HEK293T (cell line): ENCODE results near the gene ADAMTS9.

Source experiments
- BHLHE40 ChIP-seq: fragments of 450-650 bp; IDR thresholded peaks from 2 replicates; pipeline ENCODE4 v1.6.1; 2016; ENCODE audit warnings: mild to moderate bottlenecking, moderate library complexity, borderline replicate concordance
- FOXA1 ChIP-seq: fragments of 450-650 bp; IDR thresholded peaks from 2 replicates; pipeline ENCODE4 v1.6.1; 2016; ENCODE audit warnings: mild to moderate bottlenecking
- FOXK2 ChIP-seq: fragments of 450-650 bp; IDR thresholded peaks from 2 replicates; pipeline ENCODE4 v1.6.1; 2016; ENCODE audit warnings: mild to moderate bottlenecking
- FOXM1 ChIP-seq: fragments of 450-650 bp; IDR thresholded peaks from 2 replicates; pipeline ENCODE4 v1.6.1; 2017; ENCODE audit warnings: mild to moderate bottlenecking, borderline replicate concordance
- NFRKB ChIP-seq: fragments of 450-650 bp; IDR thresholded peaks from 2 replicates; pipeline ENCODE4 v1.6.1; 2016; ENCODE audit warnings: mild to moderate bottlenecking, moderate library complexity
- SP1 ChIP-seq: fragments of 450-650 bp; IDR thresholded peaks from 2 replicates; pipeline ENCODE4 v1.6.1; 2017

DNA sequence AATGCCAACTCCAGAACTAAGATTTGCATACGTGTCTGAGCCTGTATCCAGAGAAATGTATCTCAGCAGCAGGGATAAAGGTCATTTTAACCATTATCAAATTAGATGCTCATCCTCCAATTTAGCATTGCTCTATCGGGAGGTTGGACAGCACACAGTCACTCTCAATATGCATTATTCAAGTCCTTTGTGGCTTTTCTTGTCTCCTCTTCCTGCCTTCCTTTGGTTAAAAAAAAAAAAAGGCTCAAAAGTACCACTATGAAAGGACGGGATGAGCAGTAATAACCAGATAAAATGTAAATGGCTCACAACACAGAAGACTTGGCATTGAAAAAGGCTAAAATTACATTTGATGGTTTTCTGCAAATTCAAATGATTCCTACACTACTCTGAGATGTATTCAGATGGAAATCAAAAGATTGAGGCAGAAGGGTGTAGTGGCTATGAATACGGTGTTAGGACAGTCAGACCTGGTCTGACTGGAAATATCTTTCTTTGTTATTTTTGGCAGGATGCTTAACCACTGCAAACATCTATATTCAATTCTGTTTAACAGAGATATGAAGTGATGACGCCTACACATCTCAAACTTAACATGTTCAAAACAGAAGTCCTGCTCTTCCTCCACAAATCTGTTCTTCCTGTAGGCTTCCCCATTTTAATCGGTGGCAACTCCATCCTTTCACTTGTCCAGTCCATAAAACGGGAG, 109.6 kb downstream of the ADAMTS9 start:
- TF ChIP-seq SP1 (no peak), FOXK2 (no peak), NFRKB (no peak), FOXA1 (no peak), BHLHE40 (no peak), FOXM1 (no peak)
